ENCODE measurements around the gene ANXA11.

ANXA11 gene

GRCh38 chr10:80166581-80167470 lies 38.5 kb downstream of the ANXA11 start:
- DNase-seq (ENCODE audit: low read depth in 2 of 2), result no peak

- no peak for DNase-seq (ENCODE audit: low read depth in 2 of 2)
Measured at GRCh38 chr10:80165173-80165572, 40.2 kb downstream of the ANXA11 start.

- DNase-seq (ENCODE audit: low read depth in 2 of 2), result no peak
Measured at GRCh38 chr10:80164596-80164995, 40.7 kb downstream of the ANXA11 start.

- DNase-seq (ENCODE audit: low read depth in 2 of 2), result no peak
Measured at GRCh38 chr10:80163741-80164341, 41.5 kb downstream of the ANXA11 start.

GRCh38 chr10:80161321-80162083 lies 43.8 kb downstream of the ANXA11 start:
- DNase-seq (ENCODE audit: low read depth in 2 of 2), result no peak

DNA sequence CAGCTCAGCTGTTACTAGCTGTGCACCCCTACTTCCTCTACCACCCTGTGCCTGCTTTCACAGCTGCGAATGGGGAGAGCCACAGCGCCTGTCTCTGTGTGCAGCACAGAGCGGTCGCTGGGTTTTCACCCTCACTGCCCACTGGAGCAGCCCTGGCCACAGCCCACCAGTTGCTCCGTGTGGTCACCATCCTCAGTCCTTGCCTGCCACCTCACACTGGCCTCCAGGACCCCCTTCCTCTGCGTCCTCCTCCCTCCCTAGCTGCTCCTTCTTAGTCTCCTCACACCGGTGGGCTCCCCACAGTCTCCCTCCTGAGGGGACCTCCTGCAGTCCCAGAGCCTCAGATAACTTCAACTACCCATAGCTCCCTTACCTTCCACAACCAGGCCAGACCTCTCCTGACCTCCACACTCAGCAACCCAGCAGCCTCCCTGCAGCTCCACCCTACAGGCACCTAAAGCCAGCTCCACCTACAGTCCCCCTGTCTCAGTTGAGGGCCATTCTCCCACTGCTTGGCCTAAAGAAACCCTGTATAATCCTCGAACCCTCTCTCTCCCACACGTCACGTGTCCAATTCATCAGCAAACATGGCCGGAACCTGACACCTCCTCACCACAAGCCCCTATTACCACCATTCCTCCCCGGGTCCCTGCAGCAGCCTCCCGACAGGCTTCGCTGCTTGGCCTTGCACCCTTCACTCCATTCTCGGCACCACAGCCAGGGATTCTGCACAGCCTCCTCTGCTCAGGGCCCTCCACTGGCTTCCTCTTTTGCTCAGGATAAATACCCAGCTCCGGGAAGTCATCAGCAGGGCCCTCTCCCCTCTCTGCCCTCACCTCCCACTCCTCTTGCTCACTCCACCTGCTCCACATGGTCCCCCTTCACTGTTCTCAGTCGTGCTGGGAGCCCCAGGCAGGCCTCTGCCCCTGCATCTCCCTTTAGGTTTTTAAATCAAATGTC lies 44.7 kb downstream of the ANXA11 start:
- no peak for DNase-seq (ENCODE audit: low read depth in 2 of 2)

- no peak for DNase-seq (ENCODE audit: low read depth in 2 of 2)
Measured at GRCh38 chr10:80159166-80159873, 46.0 kb downstream of the ANXA11 start.

GRCh38 chr10:80158598-80159127 lies 46.7 kb downstream of the ANXA11 start:
- DNase-seq (ENCODE audit: low read depth in 2 of 2), result no peak

DNA sequence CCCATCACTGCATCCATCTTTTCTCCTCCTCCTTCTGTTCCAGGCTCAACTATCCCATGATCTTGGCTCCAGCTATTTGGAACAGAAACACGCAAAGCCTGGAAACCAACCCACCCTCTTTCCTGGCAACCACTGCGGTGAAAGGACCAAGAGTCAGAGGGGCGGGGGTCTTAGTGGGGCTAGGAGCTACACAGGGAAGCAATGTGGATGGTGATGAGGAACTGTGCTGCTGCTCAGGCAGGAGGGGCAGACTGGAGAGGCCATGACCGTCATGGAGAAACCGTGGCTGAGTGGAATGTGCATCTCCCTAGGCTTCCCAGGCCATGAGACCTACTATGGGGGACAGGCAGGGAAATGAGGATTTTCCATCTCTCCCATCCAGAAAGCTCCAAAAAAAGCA lies 47.2 kb downstream of the ANXA11 start:
- DNase-seq (ENCODE audit: low read depth in 2 of 2), result no peak

- DNase-seq (ENCODE audit: low read depth in 2 of 2), result no peak
Measured at GRCh38 chr10:80157561-80157960, 47.8 kb downstream of the ANXA11 start.

DNA sequence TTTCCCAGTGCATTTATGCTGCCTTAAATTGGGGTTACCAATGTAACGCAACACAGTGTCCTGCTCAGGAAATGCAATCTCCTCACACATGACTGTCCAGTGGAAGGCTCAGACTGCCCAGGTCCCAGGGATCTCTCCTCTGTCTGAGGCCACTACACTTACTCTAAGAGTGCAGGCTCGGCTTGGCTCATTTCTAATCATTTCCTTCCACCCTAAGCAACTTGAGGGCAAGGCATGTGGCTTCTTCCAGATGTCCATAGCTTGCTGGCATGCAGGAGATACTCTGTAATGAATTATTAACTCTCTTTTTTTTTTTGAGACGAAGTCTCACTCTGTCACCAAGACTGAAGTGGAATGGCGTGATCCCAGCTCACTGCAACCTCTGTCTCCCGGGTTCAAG lies 49.1 kb downstream of the ANXA11 start:
- no peak for DNase-seq (ENCODE audit: low read depth in 2 of 2)

DNA sequence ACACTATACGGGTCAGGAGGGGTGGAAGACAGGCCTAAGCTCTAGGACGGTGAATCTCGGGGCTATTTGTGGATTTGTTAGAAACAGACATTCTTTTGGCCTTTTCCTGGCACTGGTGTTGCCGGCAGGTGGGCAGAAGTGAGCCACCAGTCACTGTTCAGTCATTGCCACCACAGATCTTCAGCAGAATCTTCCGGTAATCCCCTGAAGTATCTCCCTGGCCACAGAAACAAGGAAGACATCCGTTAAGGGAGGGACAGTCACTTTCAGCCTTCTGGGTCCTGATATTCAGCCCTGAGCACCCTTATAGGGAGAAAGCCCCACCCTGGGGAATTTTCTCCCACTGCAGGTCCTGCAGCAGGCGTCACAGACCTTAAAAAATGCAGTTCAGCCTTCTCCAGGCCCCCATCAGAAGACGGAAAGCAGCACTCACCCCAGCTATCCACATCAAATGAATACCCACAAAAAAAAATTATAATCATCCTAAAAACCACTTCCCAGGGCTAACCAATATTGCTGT lies 49.6 kb downstream of the ANXA11 start:
- no peak for DNase-seq (ENCODE audit: low read depth in 2 of 2)

DNA sequence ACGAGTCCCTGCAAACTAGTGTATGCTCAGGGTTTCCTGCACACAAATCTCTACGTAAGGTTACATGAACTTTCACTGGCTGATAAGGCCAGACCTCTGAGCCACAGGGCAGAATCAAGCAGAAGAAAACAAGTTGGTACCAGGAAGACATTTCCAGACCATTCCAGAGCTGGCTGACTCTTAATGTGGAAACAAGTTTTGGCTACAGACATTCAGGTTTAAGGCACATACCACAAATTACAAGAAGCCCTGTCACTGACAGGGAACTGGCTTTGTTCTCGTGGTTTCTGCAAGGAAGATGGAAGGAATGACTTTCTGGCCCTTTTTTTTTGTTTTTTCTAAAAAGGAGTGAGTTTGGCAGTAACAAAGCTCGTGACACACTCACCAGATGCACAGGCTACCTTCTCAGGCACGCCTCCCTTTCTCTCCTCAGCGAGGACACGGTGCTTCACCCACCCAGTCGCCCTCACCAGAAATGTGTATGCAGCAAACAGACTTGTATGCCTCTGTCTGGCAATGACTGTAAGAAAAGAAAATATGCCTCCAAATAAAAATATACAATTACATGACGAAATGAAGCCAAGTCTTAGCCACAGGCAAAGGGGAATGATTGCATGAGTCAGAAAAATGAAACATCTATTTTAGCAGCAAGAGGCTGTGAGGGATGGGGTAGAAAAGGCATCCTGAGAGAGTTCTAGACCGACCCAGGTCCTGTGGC lies 50.2 kb downstream of the ANXA11 start:
- no peak for DNase-seq (ENCODE audit: low read depth in 2 of 2)

DNA sequence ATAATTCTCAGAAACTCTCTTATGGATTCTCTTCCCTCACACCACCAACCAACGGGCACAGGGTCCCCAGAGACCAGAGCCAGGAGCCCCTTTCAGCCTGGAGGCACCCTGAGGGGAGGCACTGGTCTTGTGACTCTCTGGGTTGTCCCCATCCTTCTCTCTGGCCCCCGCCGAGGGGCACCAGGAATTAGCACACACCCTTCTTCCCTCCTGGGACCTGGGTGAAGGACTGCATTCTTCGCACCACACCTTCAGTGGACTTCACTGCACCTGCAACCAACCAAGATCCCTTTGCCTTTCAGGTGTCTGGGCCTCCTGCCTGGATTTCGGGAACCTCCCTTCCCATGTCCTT lies 50.7 kb downstream of the ANXA11 start:
- no peak for DNase-seq (ENCODE audit: low read depth in 2 of 2)

- DNase-seq (ENCODE audit: low read depth in 2 of 2), result no peak
Measured at GRCh38 chr10:80153460-80153859, 51.9 kb downstream of the ANXA11 start.

- DNase-seq (ENCODE audit: low read depth in 2 of 2), result no peak
Measured at GRCh38 chr10:80152820-80153219, 52.5 kb downstream of the ANXA11 start.

- DNase-seq (ENCODE audit: low read depth in 2 of 2), result no peak
Measured at GRCh38 chr10:80150172-80150571, 55.2 kb downstream of the ANXA11 start.

DNA sequence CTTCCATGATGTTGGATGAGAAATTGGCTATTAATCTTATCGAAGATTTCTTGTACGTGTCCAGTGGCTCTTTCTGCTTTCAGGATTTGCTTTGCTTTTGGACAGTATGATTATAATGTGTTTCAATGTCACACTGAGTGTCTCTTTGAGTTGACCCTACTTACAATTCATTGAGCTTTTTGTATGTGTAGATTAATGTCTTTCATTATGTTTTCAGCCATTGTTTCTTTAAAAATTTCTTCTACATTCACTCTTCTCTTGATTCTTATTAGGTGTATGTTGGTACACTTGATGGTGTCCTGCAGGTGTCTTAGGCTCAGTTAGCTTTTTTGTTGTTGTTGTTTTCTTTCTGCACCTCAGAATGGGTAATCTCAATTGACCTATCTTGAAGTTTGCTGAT lies 56.2 kb downstream of the ANXA11 start:
- DNase-seq (ENCODE audit: low read depth in 2 of 2), result no peak

- no peak for DNase-seq (ENCODE audit: low read depth in 2 of 2)
Measured at GRCh38 chr10:80148166-80148805, 57.1 kb downstream of the ANXA11 start.

Measured in stimulated activated CD4-positive, alpha-beta T cell treated with anti-CD3 and anti-CD28 coated beads, Interleukin-1b, Interleukin-23, amount 100 ng/mL, for 1 hour (primary cell).